K562 (cell line): ENCODE measurements around the gene PACS2. TPM values are rescaled to one million over a fixed set of nuclear protein-coding genes. Genes with fewer than 3 reads are reported as not detected.

ENCODE experiments used
- ATAC-seq: fragments of 200-7000 bp; cut with Tn5 transposase; 3 replicates; pipeline ENCODE4 v1.9.1; 2020; ENCODE audit warnings: moderate library complexity
- BruUV-seq: library from RNA; stranded (reverse); fragments of 400-500 nt; replicated peaks from 2 replicates; lab custom pipeline; 2021; lab: Mats Ljungman, UMichigan
- CTCF ChIA-PET: fragments of 300-600 bp; formaldehyde crosslinking; extraction: SDS; loops from one replicate; lab custom pipeline; 2021; ENCODE audit warnings: low intra/inter-chr PET ratio; lab: Yijun Ruan, JAX
- POLR2A ChIA-PET: fragments of 300-600, 350-650 bp; sonication (Branson Sonifier 250); formaldehyde crosslinking; extraction: SDS; loops from one replicate; lab custom pipeline; 2021; ENCODE audit warnings: antibody characterized with exemption, inconsistent platforms; lab: Yijun Ruan, JAX
- DNase-seq, 4 experiments: peaks; one replicate each; pipeline versions ENCODE4 v3.0.0 to v3.0.0-alpha.2; 2011 to 2018; ENCODE audit warnings: low spot score in 3 of 4, mixed read lengths in 3 of 4; ENCODE audit errors: extremely low read depth in 1 of 4
- FAIRE-seq: peaks from 2 replicates; lab custom pipeline; 2011; peaks lifted over from hg19 to GRCh38; lab: Jason Lieb, UNC
- H2AFZ ChIP-seq: 2 replicates; pipeline ENCODE4 v1.6.0; 2011; ENCODE audit warnings: low read depth, low read length, control low read depth, inconsistent platforms
- H3K27ac ChIP-seq: fragments of 200-600 bp; 3 replicates; pipeline ENCODE4 v1.8.0; 2011; ENCODE audit warnings: low read depth, mild to moderate bottlenecking, control low read depth, inconsistent platforms, low read length, moderate library complexity, mixed read lengths; ENCODE audit errors: extremely low read depth
- H3K27me3 ChIP-seq, 2 experiments: fragments of 300-600 bp in 1 of 2; 2 replicates in 1 of 2; 3 replicates in 1 of 2; pipeline versions ENCODE4 v1.6.0 to v1.8.0; 2011; ENCODE audit warnings: inconsistent platforms in 2 of 2, low read length in 2 of 2, mild to moderate bottlenecking in 1 of 2, mixed read lengths in 1 of 2, moderate library complexity in 1 of 2; ENCODE audit not compliant: control insufficient read depth in 2 of 2, insufficient read depth in 2 of 2
- H3K36me3 ChIP-seq: fragments of 300-600 bp; 3 replicates; pipeline ENCODE4 v1.8.0; 2011; ENCODE audit warnings: mild to moderate bottlenecking, low read length, inconsistent platforms; ENCODE audit not compliant: control insufficient read depth, insufficient read depth
- H3K4me1 ChIP-seq, 2 experiments: fragments of 200-600 bp in 1 of 2; replicated peaks in 1 of 2; 2 replicates in 1 of 2; 3 replicates in 1 of 2; pipeline versions ENCODE4 v1.5.1 to v1.8.0; 2011; ENCODE audit warnings: inconsistent platforms in 2 of 2, low read length in 2 of 2, mild to moderate bottlenecking in 1 of 2, mixed read lengths in 1 of 2, moderate library complexity in 1 of 2; ENCODE audit not compliant: control insufficient read depth in 2 of 2, insufficient read depth in 2 of 2
- H3K4me2 ChIP-seq: 2 replicates; pipeline ENCODE4 v1.6.1; 2011; ENCODE audit warnings: low read length, control low read depth, inconsistent platforms, mixed read lengths; ENCODE audit not compliant: insufficient read depth
- H3K4me3 ChIP-seq: fragments of 200-600 bp; sonication (generic), shearing (Covaris generic); 2 replicates; pipeline ENCODE4 v1.5.1; 2016; ENCODE audit warnings: control low read depth, inconsistent platforms
- H3K79me2 ChIP-seq: fragments of 200-600 bp; 3 replicates; pipeline ENCODE4 v1.8.0; 2011; ENCODE audit warnings: low read length, inconsistent platforms; ENCODE audit not compliant: control insufficient read depth, insufficient read depth
- H3K9ac ChIP-seq, 2 experiments: 2 replicates each; pipeline versions ENCODE4 v1.6.0 to v1.6.1; 2011; ENCODE audit warnings: low read depth in 2 of 2, low read length in 2 of 2, control low read depth in 1 of 2, inconsistent platforms in 1 of 2, mild to moderate bottlenecking in 1 of 2, mixed read lengths in 1 of 2; ENCODE audit not compliant: insufficient read depth in 1 of 2
- H3K9me1 ChIP-seq: one replicate; pipeline ENCODE4 v1.6.0; 2011; ENCODE audit warnings: inconsistent platforms, mild to moderate bottlenecking, low read length, moderate library complexity; ENCODE audit not compliant: control insufficient read depth, insufficient read depth
- H3K9me3 ChIP-seq: replicated peaks from 2 replicates; pipeline ENCODE4 v1.5.1; 2011; ENCODE audit warnings: low read depth, low read length, inconsistent platforms; ENCODE audit not compliant: control insufficient read depth, insufficient read depth
- H4K20me1 ChIP-seq: replicated peaks from 2 replicates; pipeline ENCODE4 v1.6.1; 2011; ENCODE audit warnings: low read length, inconsistent platforms, mixed read lengths; ENCODE audit not compliant: control insufficient read depth, insufficient read depth
- CHD4 ChIP-seq: fragments of 200-600 bp; sonication (generic); IDR thresholded peaks from 3 replicates; pipeline ENCODE4 v1.6.1; 2012; ENCODE audit warnings: low read depth, mild to moderate bottlenecking, mixed read lengths, low read length, inconsistent platforms; ENCODE audit not compliant: insufficient read depth, insufficient replicate concordance, poor library complexity, severe bottlenecking
- HBP1 ChIP-seq: fragments of 450-650 bp; formaldehyde crosslinking; IDR thresholded peaks from 2 replicates; pipeline ENCODE4 v1.4.0; 2022; ENCODE audit warnings: missing genetic modification characterization
- HDAC6 ChIP-seq: IDR thresholded peaks from 2 replicates; pipeline ENCODE4 v1.6.1; 2012; ENCODE audit warnings: low read depth, mild to moderate bottlenecking, control low read depth, inconsistent platforms, low read length, moderate library complexity
- HSF4 ChIP-seq: fragments of 250-450 bp; sonication (Bioruptor Pico); IDR thresholded peaks from 2 replicates; pipeline ENCODE4 v2.1.2; 2022; ENCODE audit warnings: mild to moderate bottlenecking, moderate library complexity, borderline replicate concordance
- NCOR1 ChIP-seq: fragments of 450-650 bp; IDR thresholded peaks from 2 replicates; pipeline ENCODE4 v1.6.1; 2016; ENCODE audit warnings: mild to moderate bottlenecking, moderate library complexity
- RBFOX2 ChIP-seq: fragments of 200-400 bp; formaldehyde crosslinking; IDR thresholded peaks from 2 replicates; pipeline ENCODE4 v1.6.1; 2017; ENCODE audit warnings: low read depth, mild to moderate bottlenecking, low read length, moderate library complexity
- ZNF282 ChIP-seq: sonication (generic); formaldehyde crosslinking; IDR thresholded peaks from 2 replicates; pipeline ENCODE4 v1.8.1; 2023; ENCODE audit warnings: missing genetic modification reagents
- ZNF431 ChIP-seq: sonication (generic); formaldehyde crosslinking; IDR thresholded peaks from 2 replicates; pipeline ENCODE4 v1.8.0; 2022; ENCODE audit warnings: mild to moderate bottlenecking, missing genetic modification reagents
- ZNF561 ChIP-seq: fragments of 450-650 bp; formaldehyde crosslinking; conservative IDR thresholded peaks from 2 replicates; pipeline ENCODE4 v1.4.0; 2020; ENCODE audit warnings: mild to moderate bottlenecking, moderate library complexity
- ZNF77 ChIP-seq: fragments of 250-450 bp; sonication (Bioruptor Pico); IDR thresholded peaks from 2 replicates; pipeline ENCODE4 v1.5.0; 2020
- ZNF778 ChIP-seq: fragments of 450-650 bp; formaldehyde crosslinking; IDR thresholded peaks from 2 replicates; pipeline ENCODE4 v1.4.0; 2020; ENCODE audit warnings: mild to moderate bottlenecking, moderate library complexity
- WGBS: fragments of 100-300 bp; shearing (Covaris generic); methylation state at CpG from one replicate; pipeline ENCODE4 v1.1.6; 2016; ENCODE audit warnings: low coverage, mixed read lengths; ENCODE audit not compliant: insufficient coverage; ENCODE audit errors: missing lambda C conversion rate; 5-methylcytosine and 5-hydroxymethylcytosine counted together
- in situ Hi-C: fragments of 300-500 bp; cut with MboI; formaldehyde crosslinking; loops from 4 replicates; pipeline ENCODE4 v1.15.0; 2018; ENCODE audit warnings: inconsistent platforms, mixed read lengths
- intact Hi-C: fragments of 100-400 bp; cut with micrococcal nuclease; formaldehyde crosslinking; loops from 2 replicates; pipeline ENCODE4 v1.14.2; 2022
- polyA plus RNA-seq, 8 experiments: library from polyadenylated mRNA; depleted of rRNA in 4 of 8; stranded (reverse) in 5 of 8; unstranded in 3 of 8; fragments of >200 nt; fragmentation: Nextera tagmentation in 2 of 8; fragmentation: Illumina TruSeq in 1 of 8; extraction: Ambion mirVana in 2 of 8; extraction: Trizol in 1 of 8; gene quantifications; 2 replicates each; pipeline versions ENCODE4 v1.2.1 to v1.2.3, GENCODE V29; 2011 to 2014; ENCODE audit warnings: inconsistent platforms in 1 of 8, missing spikeins in 1 of 8
- total RNA-seq, 7 experiments: library from RNA; depleted of rRNA in 6 of 7; stranded (reverse); fragments of >200 nt in 6 of 7; fragmentation: Illumina TruSeq in 2 of 7; extraction: Trizol in 2 of 7; gene quantifications; 2 replicates each; pipeline versions ENCODE4 v1.2.1 to v1.2.3, GENCODE V29; 2011 to 2021; ENCODE audit warnings: low replicate concordance in 1 of 7
- TF ChIP-seq, protein P1 (sequence below): fragments of 250-450 bp; sonication (Bioruptor Pico); IDR thresholded peaks from 2 replicates; pipeline ENCODE4 v1.6.1; 2021; ENCODE audit warnings: mild to moderate bottlenecking
- TF ChIP-seq, protein P2 (sequence below): IDR thresholded peaks from 3 replicates; pipeline ENCODE4 v1.6.1; 2011; ENCODE audit warnings: borderline replicate concordance, mild to moderate bottlenecking; ENCODE audit not compliant: insufficient read length, insufficient read depth
- TF ChIP-seq, protein P3 (sequence below): fragments of 150-350 bp; conservative IDR thresholded peaks from 2 replicates; pipeline ENCODE4 v1.6.1; 2014; ENCODE audit warnings: low read length

PACS2 gene
- total and polyA plus RNA-seq, 9 of the 15 experiments (the other 6 are each of a cell fraction or from before 2014, with no cell fraction given): 0.11 to 20.8 (median 9.9) TPM

DNA sequence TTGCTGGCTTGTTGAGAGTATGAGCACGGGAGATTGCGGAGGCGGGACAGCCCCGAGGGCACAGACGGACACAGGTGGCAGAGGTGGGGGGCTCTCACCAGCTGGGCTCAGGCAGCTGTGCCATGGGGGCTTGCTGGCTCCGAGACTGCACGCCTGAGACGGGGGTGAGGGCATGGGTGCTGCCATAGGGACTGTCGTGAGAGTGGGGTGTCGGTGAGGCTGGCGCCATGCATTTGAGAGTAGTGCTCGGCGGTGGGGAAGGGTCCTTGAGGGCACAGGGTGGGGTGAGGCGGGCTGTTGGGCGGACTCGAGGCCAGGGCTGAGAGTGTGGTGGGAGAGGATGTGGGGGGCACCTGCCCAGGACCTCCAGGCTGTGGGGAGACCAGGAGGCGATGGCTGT is 43.1 kb downstream of the PACS2 start:
- Histone ChIP-seq H3K9me1 (no peaks in the 10 kb centered on the region), H2AFZ (no peak overlapping the region), H3K27ac (no peak overlapping the region), H3K4me2 (no peak overlapping the region), H3K4me3 (no peak overlapping the region), H3K79me2 (no peaks in the 10 kb centered on the region), H3K9me3 (no peaks in the 10 kb centered on the region), H3K36me3 (no peaks in the 10 kb centered on the region), H3K27me3 (no peaks in the 10 kb centered on the region), H3K4me1 (peaks cover 0 to 8% of the 10 kb centered on the region in 2 experiments; a peak in 2 of 5 replicates), H4K20me1 (no peaks in the 10 kb centered on the region), H3K9ac (0 out of 4 replicates have a peak overlapping the region, but pooled peaks of 1 of the 2 experiments have one; percentile 17)
- ChIA-PET CTCF (no interaction called here), POLR2A (no interaction called here)
- FAIRE-seq: no peak
- 88% methylated on average over 13 of the region's 17 CpGs for WGBS
- in situ Hi-C loops (loop anchor here (10.0 kb wide), 1 partner anchor 263 kb away; no protein-coding TSS in a partner anchor), intact Hi-C loops (no loop called here)
- DNase-seq: no peak
- BruUV-seq: no TSS peak
- ATAC-seq: no peak
- TF ChIP-seq, protein P1, sequence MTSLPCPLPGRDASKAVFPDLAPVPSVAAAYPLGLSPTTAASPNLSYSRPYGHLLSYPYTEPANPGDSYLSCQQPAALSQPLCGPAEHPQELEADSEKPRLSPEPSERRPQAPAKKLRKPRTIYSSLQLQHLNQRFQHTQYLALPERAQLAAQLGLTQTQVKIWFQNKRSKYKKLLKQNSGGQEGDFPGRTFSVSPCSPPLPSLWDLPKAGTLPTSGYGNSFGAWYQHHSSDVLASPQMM (CRISPR knock-in tag): no peak
- TF ChIP-seq ZNF431: no peak
- TF ChIP-seq HSF4: no peak
- no peak for TF ChIP-seq CHD4
- TF ChIP-seq, protein P2, sequence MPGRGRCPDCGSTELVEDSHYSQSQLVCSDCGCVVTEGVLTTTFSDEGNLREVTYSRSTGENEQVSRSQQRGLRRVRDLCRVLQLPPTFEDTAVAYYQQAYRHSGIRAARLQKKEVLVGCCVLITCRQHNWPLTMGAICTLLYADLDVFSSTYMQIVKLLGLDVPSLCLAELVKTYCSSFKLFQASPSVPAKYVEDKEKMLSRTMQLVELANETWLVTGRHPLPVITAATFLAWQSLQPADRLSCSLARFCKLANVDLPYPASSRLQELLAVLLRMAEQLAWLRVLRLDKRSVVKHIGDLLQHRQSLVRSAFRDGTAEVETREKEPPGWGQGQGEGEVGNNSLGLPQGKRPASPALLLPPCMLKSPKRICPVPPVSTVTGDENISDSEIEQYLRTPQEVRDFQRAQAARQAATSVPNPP: no peak
- TF ChIP-seq, protein P3, sequence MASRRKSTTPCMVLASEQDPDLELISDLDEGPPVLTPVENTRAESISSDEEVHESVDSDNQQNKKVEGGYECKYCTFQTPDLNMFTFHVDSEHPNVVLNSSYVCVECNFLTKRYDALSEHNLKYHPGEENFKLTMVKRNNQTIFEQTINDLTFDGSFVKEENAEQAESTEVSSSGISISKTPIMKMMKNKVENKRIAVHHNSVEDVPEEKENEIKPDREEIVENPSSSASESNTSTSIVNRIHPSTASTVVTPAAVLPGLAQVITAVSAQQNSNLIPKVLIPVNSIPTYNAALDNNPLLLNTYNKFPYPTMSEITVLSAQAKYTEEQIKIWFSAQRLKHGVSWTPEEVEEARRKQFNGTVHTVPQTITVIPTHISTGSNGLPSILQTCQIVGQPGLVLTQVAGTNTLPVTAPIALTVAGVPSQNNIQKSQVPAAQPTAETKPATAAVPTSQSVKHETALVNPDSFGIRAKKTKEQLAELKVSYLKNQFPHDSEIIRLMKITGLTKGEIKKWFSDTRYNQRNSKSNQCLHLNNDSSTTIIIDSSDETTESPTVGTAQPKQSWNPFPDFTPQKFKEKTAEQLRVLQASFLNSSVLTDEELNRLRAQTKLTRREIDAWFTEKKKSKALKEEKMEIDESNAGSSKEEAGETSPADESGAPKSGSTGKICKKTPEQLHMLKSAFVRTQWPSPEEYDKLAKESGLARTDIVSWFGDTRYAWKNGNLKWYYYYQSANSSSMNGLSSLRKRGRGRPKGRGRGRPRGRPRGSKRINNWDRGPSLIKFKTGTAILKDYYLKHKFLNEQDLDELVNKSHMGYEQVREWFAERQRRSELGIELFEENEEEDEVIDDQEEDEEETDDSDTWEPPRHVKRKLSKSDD: no peak
- TF ChIP-seq RBFOX2: no peak
- no peak for TF ChIP-seq ZNF282 (CRISPR knock-in tag)
- no peak for TF ChIP-seq ZNF77 (CRISPR knock-in tag)
- no peak for TF ChIP-seq ZNF561
- no peak for TF ChIP-seq ZNF778 (CRISPR knock-in tag)
- TF ChIP-seq HDAC6: no peak
- TF ChIP-seq NCOR1: no peak
- TF ChIP-seq HBP1 (CRISPR knock-in tag): no peak
